Measurements from ENCODE around the gene FLT4.

Gene FLT4

GRCh38 chr5:180625791-180626660, 23.4 kb downstream of the FLT4 start:
- no peak for DNase-seq (ENCODE audit: low spot score)

- no peak for DNase-seq (ENCODE audit: low spot score)
These were observed 24.1 kb downstream of the FLT4 start for GRCh38 chr5:180625125-180625790.

GRCh38 chr5:180624587-180624986, 24.8 kb downstream of the FLT4 start:
- no peak for DNase-seq (ENCODE audit: low spot score)

GRCh38 chr5:180623844-180624243, 25.6 kb downstream of the FLT4 start:
- no peak for DNase-seq (ENCODE audit: low spot score)

GRCh38 chr5:180623411-180623834, 26.0 kb downstream of the FLT4 start:
- no peak for DNase-seq (ENCODE audit: low spot score)

GRCh38 chr5:180622910-180623309, 26.5 kb downstream of the FLT4 start:
- no peak for DNase-seq (ENCODE audit: low spot score)

- no peak for DNase-seq (ENCODE audit: low spot score)
These were observed 28.1 kb downstream of the FLT4 start for GRCh38 chr5:180621311-180621710.

GRCh38 chr5:180620014-180620413, 29.4 kb downstream of the FLT4 start:
- DNase-seq (ENCODE audit: low spot score), result no peak

- no peak for DNase-seq (ENCODE audit: low spot score)
These were observed 29.9 kb downstream of the FLT4 start for GRCh38 chr5:180619563-180619915.

- DNase-seq (ENCODE audit: low spot score), result no peak
These were observed 30.4 kb downstream of the FLT4 start for GRCh38 chr5:180618829-180619562.

- no peak for DNase-seq (ENCODE audit: low spot score)
These were observed 30.9 kb downstream of the FLT4 start for GRCh38 chr5:180618487-180618828.

- no peak for DNase-seq (ENCODE audit: low spot score)
These were observed 35.6 kb downstream of the FLT4 start for GRCh38 chr5:180613814-180614188.

GRCh38 chr5:180613188-180613813, 36.1 kb downstream of the FLT4 start:
- DNase-seq (ENCODE audit: low spot score), result no peak

GRCh38 chr5:180612683-180613082, 36.7 kb downstream of the FLT4 start:
- DNase-seq (ENCODE audit: low spot score), result no peak

- DNase-seq (ENCODE audit: low spot score), result no peak
These were observed 38.1 kb downstream of the FLT4 start for GRCh38 chr5:180611140-180611850.

- no peak for DNase-seq (ENCODE audit: low spot score)
These were observed 39.4 kb downstream of the FLT4 start for GRCh38 chr5:180609817-180610550.

GRCh38 chr5:180609386-180609785, 40.0 kb downstream of the FLT4 start:
- no peak for DNase-seq (ENCODE audit: low spot score)

GRCh38 chr5:180608572-180609310, 40.7 kb downstream of the FLT4 start:
- DNase-seq (ENCODE audit: low spot score), result no peak

- no peak for DNase-seq (ENCODE audit: low spot score)
These were observed 41.4 kb downstream of the FLT4 start for GRCh38 chr5:180607861-180608571.

Measured in RKO (cell line).